Tibial artery (tissue), 4 donors: ENCODE data around the gene YPEL1.

ENCODE experiments used
- DNase-seq, 2 donors: peaks; one replicate each; pipeline ENCODE4 v3.0.0-alpha.2; 2019
- H3K27ac ChIP-seq, 2 donors: fragments of 200-600 bp; sonication (generic) in 1 of 2; 1 replicate in 1 of 2; 2 replicates in 1 of 2; pipeline ENCODE4 v1.5.1; 2018 to 2019; ENCODE audit warnings: mild to moderate bottlenecking in 1 of 2
- H3K27me3 ChIP-seq, 2 donors: fragments of 200-600 bp; sonication (generic) in 1 of 2; one replicate each; pipeline versions ENCODE4 v1.5.1 to v1.6.0; 2016 to 2019
- H3K36me3 ChIP-seq, 3 donors: fragments of 200-600 bp; sonication (generic) in 2 of 3; one replicate each; pipeline ENCODE4 v1.5.1; 2016 to 2019; ENCODE audit warnings: mild to moderate bottlenecking in 2 of 3
- H3K4me1 ChIP-seq, 4 donors: fragments of 200-600 bp; sonication (generic) in 2 of 4; 1 replicate in 3 of 4; 2 replicates in 1 of 4; pipeline ENCODE4 v1.5.1; 2016 to 2019
- H3K4me3 ChIP-seq, 2 donors: fragments of 200-600 bp; sonication (generic) in 1 of 2; 1 replicate in 1 of 2; 2 replicates in 1 of 2; pipeline ENCODE4 v1.5.1; 2018 to 2019; ENCODE audit warnings: mild to moderate bottlenecking in 2 of 2
- H3K9me3 ChIP-seq, 3 donors: fragments of 200-600 bp; sonication (generic) in 1 of 3; one replicate each; pipeline ENCODE4 v1.5.1; 2016 to 2019
- CTCF ChIP-seq, 2 experiments: fragments of 200-600 bp in 1 of 2; fragments of 450-650 bp in 1 of 2; IDR thresholded peaks; one replicate each; pipeline ENCODE4 v1.5.1; 2017 to 2019; ENCODE audit warnings: antibody characterized with exemption in 2 of 2, mild to moderate bottlenecking in 1 of 2, moderate library complexity in 1 of 2
- intact Hi-C: fragments of 100-400 bp; cut with DNase I; formaldehyde crosslinking; loops from one replicate; pipeline ENCODE4 v1.15.0; 2023; ENCODE audit warnings: low total_unique reads

YPEL1 gene

GRCh38 chr22:21691816-21692215, 43.8 kb downstream of the YPEL1 start:
- no peak for DNase-seq
- TF ChIP-seq CTCF (IDR thresholded peaks at IDR 0.05) = no peak
- Histone ChIP-seq H3K27me3 (no peaks in the 10 kb centered on the region), H3K4me3 (no peak overlapping the region), H3K9me3 (no peaks in the 10 kb centered on the region), H3K27ac (no peak overlapping the region), H3K36me3 (peaks cover 50 to 95% (median 73%) of the 10 kb centered on the region in 3 donors), H3K4me1 (no peaks in the 10 kb centered on the region)
- intact Hi-C loops = no loop called here

GRCh38 chr22:21690401-21690801, 45.2 kb downstream of the YPEL1 start:
- no peak for TF ChIP-seq CTCF (IDR thresholded peaks at IDR 0.05)
- Histone ChIP-seq H3K4me3 (no peak overlapping the region), H3K9me3 (no peaks in the 10 kb centered on the region), H3K36me3 (peaks cover 52 to 95% (median 73%) of the 10 kb centered on the region in 3 donors), H3K27ac (no peak overlapping the region), H3K4me1 (no peaks in the 10 kb centered on the region), H3K27me3 (no peaks in the 10 kb centered on the region)
- intact Hi-C loops = no loop called here
- DNase-seq = no peak

- no peaks in the 10 kb centered on the region for H3K27me3 ChIP-seq
- no peaks in the 10 kb centered on the region for H3K4me1 ChIP-seq
- peaks cover 46 to 93% (median 68%) of the 10 kb centered on the region in 3 donors for H3K36me3 ChIP-seq
- intact Hi-C loops = no loop called here
- no peak for TF ChIP-seq CTCF (IDR thresholded peaks at IDR 0.05)
- no peak overlapping the region for H3K4me3 ChIP-seq
- no peak for DNase-seq
- H3K27ac ChIP-seq = no peak overlapping the region
- no peaks in the 10 kb centered on the region for H3K9me3 ChIP-seq
These were observed 46.8 kb downstream of the YPEL1 start for GRCh38 chr22:21688706-21689381.

- Histone ChIP-seq H3K9me3 (no peaks in the 10 kb centered on the region), H3K4me1 (no peaks in the 10 kb centered on the region), H3K27me3 (no peaks in the 10 kb centered on the region), H3K36me3 (peaks cover 46 to 93% (median 65%) of the 10 kb centered on the region in 3 donors), H3K4me3 (no peak overlapping the region), H3K27ac (no peak overlapping the region)
- DNase-seq = no peak
- intact Hi-C loops = no loop called here
- TF ChIP-seq CTCF (IDR thresholded peaks at IDR 0.05) = no peak
These were observed 47.3 kb downstream of the YPEL1 start for GRCh38 chr22:21688341-21688705.

- Histone ChIP-seq H3K4me1 (no peaks in the 10 kb centered on the region), H3K27me3 (no peaks in the 10 kb centered on the region), H3K9me3 (no peaks in the 10 kb centered on the region), H3K36me3 (peaks cover 51 to 94% (median 69%) of the 10 kb centered on the region in 3 donors), H3K27ac (no peak overlapping the region), H3K4me3 (no peak overlapping the region)
- intact Hi-C loops = no loop called here
- DNase-seq = peak in 1 of 2 donors; percentile 60
- TF ChIP-seq CTCF (IDR thresholded peaks at IDR 0.05) = no peak
These were observed 47.8 kb downstream of the YPEL1 start for GRCh38 chr22:21687685-21688259.
